ENCODE data around the gene ARRB2.
"Not testable (repeated sequence)": the region's sequence is repeated elsewhere in the genome, so short reads cannot be mapped to it uniquely, and the experiment has no call there.

Gene ARRB2

DNA sequence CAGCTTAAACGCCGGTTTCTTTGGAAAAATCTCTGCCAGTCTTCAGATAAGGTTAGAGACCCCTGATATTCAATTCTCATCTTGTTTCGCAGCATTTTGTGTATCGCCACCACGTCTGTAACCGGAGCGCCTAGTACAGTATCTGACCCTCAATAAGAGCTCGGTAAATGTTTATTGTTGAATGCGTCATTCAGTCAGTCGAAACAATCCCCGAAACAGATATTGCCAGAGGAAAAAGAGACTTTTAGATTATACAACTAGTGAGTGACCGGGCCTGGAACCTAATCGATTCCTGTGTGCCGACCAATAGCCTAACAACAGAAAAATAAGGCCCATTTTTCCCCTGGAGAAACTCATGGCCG lies 7.1 kb upstream of the ARRB2 start:
- H3K36me3 ChIP-seq = no peaks in the 10 kb centered on the region
- peak overlapping the region; percentile 55 for H3K27ac ChIP-seq
- H3K4me1 ChIP-seq (ENCODE audit: control insufficient read depth in 1 of 2, insufficient read depth in 1 of 2, low read depth in 1 of 2, low read length in 1 of 2) = peaks cover 9 to 13% of the 10 kb centered on the region in 2 experiments
- H3K9me3 ChIP-seq = no peaks in the 10 kb centered on the region
- TF ChIP-seq CTCF (IDR thresholded peaks at IDR 0.05) = no peak
- peak overlapping the region; percentile 74 to 93 for H3K4me3 ChIP-seq (ENCODE audit: low read depth in 1 of 2, low read length in 1 of 2)
- H3K27me3 ChIP-seq = no peaks in the 10 kb centered on the region

GRCh38 chr17:4704574-4704907 lies 5.9 kb upstream of the ARRB2 start:
- Histone ChIP-seq H3K4me1 (ENCODE audit: control insufficient read depth in 1 of 2, insufficient read depth in 1 of 2, low read depth in 1 of 2, low read length in 1 of 2) (peaks cover 11 to 18% of the 10 kb centered on the region in 2 experiments), H3K4me3 (ENCODE audit: low read depth in 1 of 2, low read length in 1 of 2) (peak overlapping the region; percentile 74 to 93)
- not testable (repeated sequence) for H3K27ac ChIP-seq, H3K27me3 ChIP-seq, H3K9me3 ChIP-seq, H3K36me3 ChIP-seq

- Histone ChIP-seq H3K4me1 (ENCODE audit: control insufficient read depth in 1 of 2, insufficient read depth in 1 of 2, low read depth in 1 of 2, low read length in 1 of 2) (peaks cover 15 to 23% of the 10 kb centered on the region in 2 experiments), H3K36me3 (no peaks in the 10 kb centered on the region), H3K4me3 (ENCODE audit: low read depth in 1 of 2, low read length in 1 of 2) (no peak overlapping the region), H3K27ac (no peak overlapping the region), H3K9me3 (no peaks in the 10 kb centered on the region), H3K27me3 (no peaks in the 10 kb centered on the region)
- TF ChIP-seq CTCF (IDR thresholded peaks at IDR 0.05) = no peak
Measured at GRCh38 chr17:4704991-4705390, 5.4 kb upstream of the ARRB2 start.

DNA sequence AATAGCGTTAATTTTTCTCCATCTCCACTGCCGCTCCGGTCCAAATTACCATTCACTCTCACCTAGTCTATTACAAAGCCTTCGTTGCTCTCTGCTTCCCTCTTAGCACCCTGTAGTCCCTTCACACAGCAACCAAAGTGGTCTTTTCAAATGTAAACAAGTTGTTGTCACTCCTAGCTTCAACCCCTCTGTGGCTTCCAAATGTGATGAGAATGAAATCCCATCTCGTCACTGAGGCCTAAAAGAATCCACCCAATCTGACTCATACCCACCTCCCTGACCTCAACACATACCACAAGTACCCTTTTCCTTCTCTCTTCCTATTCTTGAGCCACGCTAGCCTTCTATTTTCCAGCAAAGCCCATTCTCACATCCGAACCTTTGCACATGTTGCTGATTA lies 4.3 kb upstream of the ARRB2 start:
- H3K27ac ChIP-seq = no peak overlapping the region
- H3K4me1 ChIP-seq (ENCODE audit: control insufficient read depth in 1 of 2, insufficient read depth in 1 of 2, low read depth in 1 of 2, low read length in 1 of 2) = peaks cover 18 to 26% of the 10 kb centered on the region in 2 experiments
- no peaks in the 10 kb centered on the region for H3K36me3 ChIP-seq
- no peak for TF ChIP-seq CTCF (IDR thresholded peaks at IDR 0.05)
- H3K9me3 ChIP-seq = no peaks in the 10 kb centered on the region
- H3K4me3 ChIP-seq (ENCODE audit: low read depth in 1 of 2, low read length in 1 of 2) = no peak overlapping the region
- H3K27me3 ChIP-seq = no peaks in the 10 kb centered on the region

- Histone ChIP-seq H3K27ac (no peak overlapping the region), H3K9me3 (no peaks in the 10 kb centered on the region), H3K4me3 (ENCODE audit: low read depth in 1 of 2, low read length in 1 of 2) (no peak overlapping the region), H3K36me3 (peaks cover 13% of the 10 kb centered on the region), H3K27me3 (no peaks in the 10 kb centered on the region), H3K4me1 (ENCODE audit: control insufficient read depth in 1 of 2, insufficient read depth in 1 of 2, low read depth in 1 of 2, low read length in 1 of 2) (peaks cover 35 to 44% of the 10 kb centered on the region in 2 experiments)
- TF ChIP-seq CTCF (IDR thresholded peaks at IDR 0.05) = no peak
Measured at GRCh38 chr17:4708436-4708835, 2.0 kb upstream of the ARRB2 start.

DNA sequence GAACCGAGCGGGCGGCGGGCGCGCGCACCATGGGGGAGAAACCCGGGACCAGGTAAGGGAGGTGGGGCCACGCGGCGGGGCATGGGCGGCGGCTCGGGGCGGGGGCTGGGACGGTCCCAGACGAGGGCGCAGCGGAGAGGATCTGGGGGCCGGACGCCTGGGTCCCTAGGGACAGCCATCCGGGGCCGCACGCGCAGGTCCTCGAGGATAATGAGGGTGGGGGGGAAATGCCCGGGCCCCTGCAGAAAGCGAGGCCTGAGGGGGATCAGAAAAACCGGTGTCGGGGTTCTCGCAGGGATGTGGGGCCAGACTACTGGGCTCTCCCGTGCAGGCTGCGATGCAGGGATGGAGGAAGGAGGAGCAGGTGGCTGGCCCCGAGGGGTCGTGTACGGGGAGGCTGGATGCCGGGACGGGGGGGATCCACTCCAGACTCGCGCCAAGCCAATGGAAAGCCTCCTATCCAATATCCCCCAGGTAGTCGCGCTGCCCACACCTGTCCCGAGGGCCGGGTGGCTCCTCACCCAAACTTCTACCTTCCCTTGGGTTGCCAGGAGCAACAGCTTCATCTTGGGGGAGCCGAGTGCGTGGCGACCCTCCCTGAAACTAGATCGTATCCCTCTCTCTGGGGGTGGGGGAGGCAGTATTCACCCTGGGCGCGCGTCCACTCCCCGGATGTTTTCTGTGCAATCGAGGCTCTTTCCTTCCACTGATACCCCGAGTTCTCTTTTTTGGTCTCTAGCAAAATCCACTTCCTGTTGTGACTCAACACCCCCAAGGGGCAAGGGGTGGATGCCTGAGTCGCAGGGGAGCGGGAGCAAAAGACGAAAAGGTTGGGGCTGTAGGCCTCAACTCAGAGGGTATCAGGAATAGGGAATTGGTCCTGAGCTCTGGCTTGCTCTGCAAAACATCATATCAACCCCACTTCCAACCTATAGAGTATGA lies 532 bp downstream of the ARRB2 start:
- H3K4me3 ChIP-seq (ENCODE audit: low read depth in 1 of 2, low read length in 1 of 2) = peak overlapping the region; percentile 86 to 91
- H3K27me3 ChIP-seq = no peaks in the 10 kb centered on the region
- H3K4me1 ChIP-seq (ENCODE audit: control insufficient read depth in 1 of 2, insufficient read depth in 1 of 2, low read depth in 1 of 2, low read length in 1 of 2) = peaks cover 55 to 61% of the 10 kb centered on the region in 2 experiments
- H3K9me3 ChIP-seq = no peaks in the 10 kb centered on the region
- peaks cover 28% of the 10 kb centered on the region for H3K36me3 ChIP-seq
- peak overlapping the region; percentile 100 for H3K27ac ChIP-seq
- TF ChIP-seq CTCF (IDR thresholded peaks at IDR 0.05) = no peak
